MM.1S (cell line): ENCODE data around the gene NT5M.

ENCODE experiments used
- CTCF ChIP-seq: fragments of 300-600 bp; sonication (generic); IDR thresholded peaks from 2 replicates; pipeline ENCODE4 v1.5.1; 2016; ENCODE audit warnings: antibody characterized with exemption, low read length, mixed read lengths
- EZH2phosphoT487 ChIP-seq: fragments of 300-600 bp; sonication (generic); IDR thresholded peaks from 2 replicates; pipeline ENCODE4 v1.6.1; 2018; ENCODE audit warnings: antibody characterized with exemption, low read length

GRCh38 chr17:17382971-17383370, 79.8 kb downstream of the NT5M start:
- no peak for TF ChIP-seq EZH2phosphoT487
- TF ChIP-seq CTCF = no peak
